Effector memory CD8-positive, alpha-beta T cell (primary cell): ENCODE data around the gene FAM193A.
"Not testable (repeated sequence)": the region's sequence is repeated elsewhere in the genome, so short reads cannot be mapped to it uniquely, and the experiment has no call there.

Experiments used
- ATAC-seq: fragments of 150-1000 bp; cut with Tn5 transposase; replicated peaks from 2 replicates; pipeline ENCODE4 v1.10.0; 2021; ENCODE audit warnings: mild to moderate bottlenecking, moderate library complexity
- DNase-seq, 3 experiments: peaks; one replicate each; pipeline ENCODE4 v3.0.0; 2021
- H3K27ac Mint-ChIP-seq, 2 donors: one replicate each; pipeline ENCODE4 v1.8.0; 2022; ENCODE audit warnings: mild to moderate bottlenecking in 2 of 2, mixed read lengths in 2 of 2, moderate library complexity in 2 of 2
- H3K27me3 Mint-ChIP-seq, 2 donors: one replicate each; pipeline ENCODE4 v1.8.0; 2022; ENCODE audit warnings: mixed read lengths in 2 of 2
- H3K36me3 Mint-ChIP-seq: one replicate; pipeline ENCODE4 v1.8.0; 2022; ENCODE audit warnings: mild to moderate bottlenecking, moderate library complexity, mixed read lengths; ENCODE audit not compliant: insufficient read depth
- H3K4me1 Mint-ChIP-seq, 2 donors: one replicate each; pipeline ENCODE4 v1.8.0; 2022; ENCODE audit warnings: low read depth in 2 of 2, mixed read lengths in 2 of 2
- H3K4me3 Mint-ChIP-seq, 2 donors: one replicate each; pipeline ENCODE4 v1.8.0; 2022; ENCODE audit warnings: mild to moderate bottlenecking in 2 of 2, mixed read lengths in 2 of 2, moderate library complexity in 2 of 2
- H3K9me3 Mint-ChIP-seq, 2 donors: one replicate each; pipeline ENCODE4 v1.8.0; 2022; ENCODE audit warnings: mixed read lengths in 2 of 2

FAM193A gene

DNA sequence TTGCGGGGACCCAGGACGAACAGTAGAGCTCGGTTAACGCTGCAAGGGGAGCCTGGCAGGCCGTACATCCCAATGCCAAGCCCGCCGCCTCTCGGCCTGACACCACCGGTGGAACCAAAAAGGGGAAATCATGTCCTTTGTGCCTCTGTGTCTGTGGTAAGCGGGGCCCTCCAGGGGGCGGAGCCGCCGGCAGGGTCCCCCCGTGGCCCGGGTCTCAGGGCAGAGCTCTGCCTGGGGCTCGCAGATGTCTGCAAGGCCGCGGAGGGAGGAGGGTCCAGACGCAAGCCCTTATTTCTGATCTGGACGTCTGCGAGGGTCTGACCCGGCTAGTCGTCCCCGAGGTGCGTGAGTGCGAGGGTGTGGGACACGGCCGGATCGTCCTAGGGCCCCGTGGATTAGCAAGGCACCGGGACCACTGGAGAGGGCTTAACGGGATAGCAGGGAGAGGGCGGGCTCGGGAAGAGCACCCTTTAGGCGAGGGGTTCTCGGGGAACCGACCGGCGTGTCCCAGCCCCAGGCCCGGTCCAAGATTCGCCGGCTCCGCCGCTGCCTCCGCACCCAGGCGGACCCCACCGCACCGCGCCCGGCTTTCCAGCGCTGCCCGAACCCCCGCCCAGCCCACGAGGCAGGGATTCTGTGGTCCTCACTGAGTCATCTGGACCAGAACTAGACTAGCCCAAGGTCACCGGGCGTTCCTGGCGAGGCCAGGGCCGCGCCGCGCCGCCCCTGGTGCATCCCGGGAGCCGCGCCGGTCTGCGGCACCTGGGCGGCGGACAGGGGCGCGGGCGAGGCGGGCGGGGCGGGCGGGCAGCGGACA lies 863 bp upstream of the FAM193A start:
- H3K9me3 Mint-ChIP-seq, result no peaks in the 10 kb centered on the region
- peak; percentile 22 to 38 (median 28) for DNase-seq
- no peaks in the 10 kb centered on the region for H3K27me3 Mint-ChIP-seq
- peak overlapping the region; percentile 77 to 86 for H3K27ac Mint-ChIP-seq
- peaks cover 27% of the 10 kb centered on the region for H3K36me3 Mint-ChIP-seq
- H3K4me1 Mint-ChIP-seq, result peaks cover 11 to 12% of the 10 kb centered on the region in 2 donors
- peak; percentile 11 for ATAC-seq
- H3K4me3 Mint-ChIP-seq, result peak overlapping the region; percentile 82 to 83

DNA sequence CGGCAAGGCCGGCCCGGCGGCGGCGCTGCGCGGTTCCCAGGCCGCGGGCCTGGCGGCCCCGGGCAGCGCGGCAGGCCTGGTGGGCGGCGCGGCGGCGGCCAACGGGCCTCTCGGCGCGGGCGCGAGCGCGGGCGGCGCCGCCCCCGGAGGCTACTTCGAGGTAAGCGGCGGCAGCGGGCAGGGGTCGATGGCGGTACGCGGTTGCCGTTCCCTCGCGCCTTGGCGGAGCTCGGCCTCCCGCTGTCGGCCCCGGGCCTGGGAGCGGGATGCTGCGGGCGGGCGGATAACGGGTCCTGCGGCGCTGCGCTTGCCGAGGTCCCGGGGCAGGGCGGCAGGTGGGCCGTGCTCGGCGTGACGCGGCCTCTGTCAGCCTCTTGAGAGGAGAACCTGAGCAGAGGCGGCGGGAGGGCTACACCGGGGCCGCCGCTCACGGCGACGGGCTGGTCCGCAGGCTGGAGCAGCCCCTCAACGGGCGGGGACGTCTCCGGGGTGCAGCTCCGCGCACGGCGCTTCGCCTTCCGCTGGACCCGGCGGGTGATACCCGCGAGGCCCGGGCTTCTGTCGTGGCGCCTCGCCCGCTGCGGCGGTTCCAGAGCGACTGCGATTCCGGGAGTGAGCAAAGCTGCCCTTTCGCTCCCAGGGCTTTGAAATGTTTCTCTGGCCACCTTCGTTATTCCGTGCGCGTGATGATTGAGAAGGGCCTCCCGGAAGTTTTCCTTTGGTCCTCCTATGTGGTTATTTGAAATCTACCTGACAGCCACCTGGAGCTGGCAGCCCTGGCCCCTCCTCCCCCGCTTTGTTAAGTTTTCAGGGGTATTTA lies 774 bp downstream of the FAM193A start:
- Mint-ChIP-seq H3K36me3 (peaks cover 30% of the 10 kb centered on the region), H3K27me3 (no peaks in the 10 kb centered on the region), H3K4me1 (peaks cover 12 to 18% of the 10 kb centered on the region in 2 donors), H3K27ac (peak overlapping the region; percentile 80 to 91), H3K9me3 (no peaks in the 10 kb centered on the region), H3K4me3 (peak overlapping the region; percentile 78 to 81)
- DNase-seq, result peak; percentile 43 to 52 (median 52)
- ATAC-seq, result peak; percentile 19

DNA sequence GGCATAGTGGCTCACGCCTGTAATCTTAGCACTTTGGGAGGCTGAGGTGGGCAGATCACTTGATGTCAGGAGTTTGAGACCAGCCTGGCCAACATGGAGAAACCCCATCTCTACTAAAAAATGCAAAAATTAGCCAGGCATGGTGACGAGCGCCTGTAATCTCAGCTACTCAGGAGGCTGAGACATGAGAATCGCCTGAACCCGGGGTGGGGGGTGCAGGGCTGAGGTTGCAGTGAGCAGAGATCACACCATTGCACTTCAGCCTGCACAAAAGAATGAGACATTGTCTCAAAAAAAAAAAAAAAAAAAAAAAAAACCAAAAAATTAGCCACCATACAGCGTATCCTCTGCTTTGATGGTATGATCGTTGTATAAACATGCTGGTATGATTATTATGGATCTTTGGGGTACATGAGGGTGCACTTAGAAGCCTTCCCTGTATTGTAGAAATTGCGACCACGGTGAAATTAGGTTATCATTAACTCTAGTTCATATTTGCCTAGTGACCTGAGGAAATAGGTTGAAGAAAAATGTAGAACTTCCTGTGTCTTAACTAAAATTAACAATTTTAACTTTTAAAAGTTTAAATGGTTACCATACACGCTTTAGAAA lies 7.2 kb downstream of the FAM193A start:
- H3K9me3 Mint-ChIP-seq, DNase-seq, H3K27ac Mint-ChIP-seq, H3K27me3 Mint-ChIP-seq, ATAC-seq, H3K4me3 Mint-ChIP-seq: not testable (repeated sequence)
- Mint-ChIP-seq H3K36me3 (peaks cover 19% of the 10 kb centered on the region), H3K4me1 (peaks cover 24 to 38% of the 10 kb centered on the region in 2 donors)

DNA sequence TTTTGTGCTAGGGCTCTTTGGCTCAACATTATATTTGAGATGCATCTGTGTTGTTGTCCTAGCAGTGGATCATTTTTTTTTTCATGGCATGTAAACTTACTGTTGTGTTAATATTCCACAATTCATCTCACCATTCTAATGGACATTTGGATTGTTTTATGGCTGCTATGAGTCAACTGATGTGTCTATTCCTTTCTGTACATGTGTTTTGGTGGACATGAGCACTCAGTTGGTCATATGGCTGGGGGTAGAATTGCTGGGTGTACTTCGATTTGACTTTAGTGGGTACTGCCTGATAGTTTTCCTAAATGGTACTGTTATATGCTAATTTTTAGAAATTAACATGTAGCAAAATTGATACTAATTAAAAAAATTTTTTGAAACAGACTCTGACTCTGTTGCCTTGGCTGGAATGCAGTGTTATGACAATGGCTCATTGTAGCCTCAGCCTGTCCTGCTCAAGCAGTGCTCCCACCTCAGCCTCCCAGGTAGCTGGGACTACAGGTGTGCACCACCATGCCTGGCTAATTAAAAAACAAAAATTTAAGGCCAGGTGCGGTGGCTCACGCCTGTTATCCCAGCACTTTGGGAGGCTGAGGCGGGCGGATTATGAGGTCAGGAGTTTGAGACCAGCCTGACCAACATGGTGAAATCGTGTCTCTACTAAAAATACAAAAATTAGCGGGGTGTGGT lies 9.0 kb downstream of the FAM193A start:
- Mint-ChIP-seq H3K9me3 (no peaks in the 10 kb centered on the region), H3K4me3 (no peak overlapping the region), H3K4me1 (peaks cover 21 to 38% of the 10 kb centered on the region in 2 donors), H3K27me3 (no peaks in the 10 kb centered on the region), H3K27ac (peak overlapping the region; percentile 67 to 86), H3K36me3 (peaks cover 11% of the 10 kb centered on the region)
- ATAC-seq (no peak), DNase-seq (no peak)

DNA sequence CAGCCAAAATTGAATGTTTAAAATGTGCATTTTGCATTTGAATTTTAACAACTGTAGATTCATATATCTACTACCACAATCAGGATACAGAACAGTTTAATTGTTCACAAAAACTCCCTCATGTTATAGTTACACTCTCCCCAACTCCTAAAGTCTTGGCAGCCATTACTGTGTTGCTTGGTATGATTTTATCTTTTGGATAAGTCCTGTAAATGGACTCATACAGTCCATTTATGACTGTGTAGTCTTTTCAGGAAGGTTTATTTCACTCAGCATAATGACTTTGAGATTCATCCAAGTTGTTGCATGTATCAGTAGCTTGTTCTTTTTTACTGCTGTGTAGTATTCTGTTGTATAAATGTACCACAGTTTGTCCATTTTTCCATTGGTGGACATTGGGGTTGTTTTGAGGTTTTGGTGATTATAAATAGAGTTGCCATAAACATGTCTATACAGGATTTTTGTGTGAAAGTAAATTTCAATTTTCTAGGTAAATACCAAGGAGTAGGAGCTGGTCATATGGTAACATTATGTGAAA lies 9.9 kb downstream of the FAM193A start:
- Mint-ChIP-seq H3K4me1 (peaks cover 22 to 39% of the 10 kb centered on the region in 2 donors), H3K9me3 (no peaks in the 10 kb centered on the region), H3K27ac (peak overlapping the region in 1 of 2 donors; percentile 86), H3K27me3 (no peaks in the 10 kb centered on the region), H3K4me3 (no peak overlapping the region), H3K36me3 (peaks cover 8% of the 10 kb centered on the region)
- no peak for DNase-seq
- ATAC-seq, result no peak

DNA sequence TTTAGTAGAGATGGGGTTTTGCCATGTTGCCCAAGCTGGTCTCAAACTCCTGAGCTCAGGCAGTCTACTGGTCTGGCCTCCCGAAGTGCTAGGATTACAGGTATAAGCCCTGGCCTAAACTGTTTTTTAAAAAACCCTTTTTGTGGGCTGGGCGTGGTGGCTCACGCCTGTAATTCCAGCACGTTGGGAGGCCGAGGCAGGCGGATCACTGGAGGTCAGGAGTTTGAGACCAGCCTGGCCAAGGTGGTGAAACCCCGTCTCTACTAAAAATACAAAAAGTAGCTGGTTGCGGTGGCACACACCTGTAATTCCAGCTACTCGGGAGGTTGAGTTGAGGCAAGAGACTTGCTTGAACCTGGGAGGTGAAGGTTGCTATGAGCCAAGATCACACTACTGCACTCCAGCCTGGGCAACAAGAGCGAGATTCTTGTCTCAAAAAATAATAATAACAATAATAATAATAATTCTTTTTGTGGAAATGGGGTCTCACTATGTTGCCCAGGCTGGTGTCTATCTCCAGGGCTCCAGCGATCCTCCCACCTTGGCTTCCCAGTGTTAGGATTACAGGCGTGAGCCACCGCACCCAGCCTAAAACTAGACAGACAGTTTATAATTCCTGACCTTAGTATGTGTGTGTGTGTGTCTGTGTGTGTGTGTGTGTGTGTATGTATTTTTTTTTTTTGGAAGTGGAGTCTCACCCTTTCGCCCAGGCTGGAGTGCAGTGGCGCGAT lies 10.7 kb downstream of the FAM193A start:
- not testable (repeated sequence) for ATAC-seq, H3K36me3 Mint-ChIP-seq, H3K4me3 Mint-ChIP-seq, H3K27me3 Mint-ChIP-seq, H3K9me3 Mint-ChIP-seq, DNase-seq
- Mint-ChIP-seq H3K27ac (peak overlapping the region in 1 of 2 donors; percentile 83), H3K4me1 (peaks cover 25 to 40% of the 10 kb centered on the region in 2 donors)

DNA sequence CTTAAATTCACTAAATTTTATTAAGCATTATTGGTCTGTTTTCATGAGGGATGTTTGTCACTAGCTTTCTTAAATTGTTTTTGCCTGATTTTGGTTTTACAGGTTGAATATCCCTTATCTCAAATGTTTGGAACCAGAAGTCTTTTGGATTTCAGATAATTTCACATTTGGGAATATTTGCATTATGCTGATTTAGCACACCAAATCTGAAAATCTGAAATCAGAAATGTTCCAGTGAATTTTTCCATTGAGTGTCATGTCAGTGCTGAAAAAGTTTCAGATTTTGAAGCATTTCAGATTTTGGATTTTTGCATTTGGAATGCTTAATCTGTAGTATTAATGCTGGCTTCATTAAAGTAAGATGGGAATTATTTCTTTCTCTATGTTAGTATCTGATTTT lies 14.7 kb downstream of the FAM193A start:
- Mint-ChIP-seq H3K27ac (peak overlapping the region in 1 of 2 donors; percentile 25), H3K36me3 (no peaks in the 10 kb centered on the region), H3K4me1 (peaks cover 33 to 43% of the 10 kb centered on the region in 2 donors), H3K4me3 (no peak overlapping the region), H3K27me3 (no peaks in the 10 kb centered on the region), H3K9me3 (no peaks in the 10 kb centered on the region)
- no peak for ATAC-seq
- DNase-seq, result no peak

DNA sequence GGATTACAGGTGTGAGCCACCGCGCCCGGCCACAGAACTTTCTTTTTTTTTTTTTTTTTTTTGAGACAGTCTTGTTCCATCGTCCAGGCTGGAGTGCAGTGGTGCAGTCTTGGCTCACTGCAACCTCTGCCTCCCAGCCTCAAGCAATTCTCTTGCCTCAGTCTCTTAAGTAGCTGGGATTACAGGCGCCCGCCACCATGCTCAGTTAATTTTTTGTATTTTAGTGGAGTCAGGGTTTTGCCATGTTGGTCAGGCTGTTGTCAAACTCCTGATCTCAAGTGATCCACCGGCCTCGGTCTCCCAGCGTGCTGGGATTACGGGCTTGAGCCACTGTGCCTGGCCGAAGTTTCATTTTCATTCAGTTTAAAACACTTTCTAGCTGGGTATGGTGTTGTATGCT lies 16.4 kb downstream of the FAM193A start:
- Mint-ChIP-seq H3K4me3 (no peak overlapping the region), H3K36me3 (no peaks in the 10 kb centered on the region), H3K27me3 (no peaks in the 10 kb centered on the region), H3K27ac (peak overlapping the region in 1 of 2 donors; percentile 62), H3K4me1 (peaks cover 36 to 37% of the 10 kb centered on the region in 2 donors), H3K9me3 (no peaks in the 10 kb centered on the region)
- no peak for ATAC-seq
- no peak for DNase-seq

DNA sequence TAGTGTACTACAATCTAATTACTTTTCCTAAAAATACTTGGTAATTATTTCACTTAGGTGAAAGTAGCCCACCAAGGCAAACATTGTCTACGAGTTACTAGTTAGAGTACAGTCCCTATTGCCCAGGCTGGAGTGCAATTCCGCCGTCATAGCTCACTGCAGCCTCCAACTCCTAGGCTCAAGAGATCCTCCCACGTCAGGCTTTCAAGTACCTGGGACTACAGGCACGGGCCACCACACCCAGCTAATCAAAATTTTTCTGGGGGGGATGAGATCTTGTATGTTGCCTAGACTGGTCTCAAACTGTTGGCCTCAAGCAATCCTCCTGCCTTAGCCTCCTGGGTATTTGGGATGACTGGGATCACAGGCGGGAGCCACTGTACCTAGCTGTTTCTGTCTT lies 21.9 kb downstream of the FAM193A start:
- no peaks in the 10 kb centered on the region for H3K9me3 Mint-ChIP-seq
- H3K27me3 Mint-ChIP-seq, result no peaks in the 10 kb centered on the region
- peaks cover 44 to 48% of the 10 kb centered on the region in 2 donors for H3K4me1 Mint-ChIP-seq
- ATAC-seq (no peak), DNase-seq (no peak)
- H3K36me3 Mint-ChIP-seq, result peaks cover 19% of the 10 kb centered on the region
- H3K27ac Mint-ChIP-seq, result peak overlapping the region; percentile 57 to 77
- no peak overlapping the region for H3K4me3 Mint-ChIP-seq

DNA sequence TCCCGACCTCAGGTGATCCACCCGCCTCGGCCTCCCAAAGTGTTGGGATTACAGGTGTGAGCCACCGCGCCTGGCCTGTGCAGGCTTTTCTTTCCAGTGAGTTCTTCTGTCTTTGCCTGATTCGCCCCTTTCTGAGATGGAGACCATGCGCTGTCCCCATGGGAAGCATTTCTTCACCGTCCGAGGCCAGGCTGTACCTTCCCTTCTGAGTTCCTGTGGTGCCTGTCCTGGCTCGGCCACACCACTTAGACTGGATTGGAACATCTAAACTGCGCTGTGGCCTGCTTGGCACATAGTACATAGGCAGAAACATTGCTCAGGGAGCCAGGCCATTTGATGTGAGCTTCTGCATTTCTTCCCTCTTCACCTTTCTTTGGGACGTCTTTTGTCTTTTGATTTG lies 23.7 kb downstream of the FAM193A start:
- DNase-seq (no peak), ATAC-seq (no peak)
- H3K27ac Mint-ChIP-seq, result no peak overlapping the region
- H3K9me3 Mint-ChIP-seq, result no peaks in the 10 kb centered on the region
- H3K36me3 Mint-ChIP-seq, result peaks cover 19% of the 10 kb centered on the region
- H3K27me3 Mint-ChIP-seq, result no peaks in the 10 kb centered on the region
- peaks cover 33 to 46% of the 10 kb centered on the region in 2 donors for H3K4me1 Mint-ChIP-seq
- peak overlapping the region in 1 of 2 donors; percentile 4 for H3K4me3 Mint-ChIP-seq

DNA sequence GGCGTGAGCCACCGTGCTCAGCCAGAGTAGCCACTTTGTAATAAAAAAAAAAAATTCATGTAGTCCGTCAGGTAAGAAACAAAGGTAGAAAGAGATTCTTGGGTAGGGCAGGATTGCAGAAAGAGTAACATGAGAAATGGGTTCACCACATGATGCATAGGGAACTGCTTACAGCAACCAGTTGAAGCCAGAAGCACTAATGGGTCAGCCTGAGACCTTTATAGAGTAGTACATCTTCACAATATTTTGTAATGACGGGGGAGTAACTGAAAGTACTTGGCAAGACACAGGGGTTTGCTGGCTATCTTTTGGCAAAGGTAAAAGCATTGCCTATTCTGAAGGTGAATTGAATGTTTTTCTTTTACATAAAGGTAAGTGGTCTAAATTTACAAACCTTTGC lies 29.1 kb downstream of the FAM193A start:
- Mint-ChIP-seq H3K9me3 (no peaks in the 10 kb centered on the region), H3K27ac (no peak overlapping the region), H3K27me3 (no peaks in the 10 kb centered on the region), H3K4me3 (no peak overlapping the region), H3K36me3 (peaks cover 27% of the 10 kb centered on the region), H3K4me1 (peaks cover 27 to 35% of the 10 kb centered on the region in 2 donors)
- DNase-seq, result no peak
- no peak for ATAC-seq

DNA sequence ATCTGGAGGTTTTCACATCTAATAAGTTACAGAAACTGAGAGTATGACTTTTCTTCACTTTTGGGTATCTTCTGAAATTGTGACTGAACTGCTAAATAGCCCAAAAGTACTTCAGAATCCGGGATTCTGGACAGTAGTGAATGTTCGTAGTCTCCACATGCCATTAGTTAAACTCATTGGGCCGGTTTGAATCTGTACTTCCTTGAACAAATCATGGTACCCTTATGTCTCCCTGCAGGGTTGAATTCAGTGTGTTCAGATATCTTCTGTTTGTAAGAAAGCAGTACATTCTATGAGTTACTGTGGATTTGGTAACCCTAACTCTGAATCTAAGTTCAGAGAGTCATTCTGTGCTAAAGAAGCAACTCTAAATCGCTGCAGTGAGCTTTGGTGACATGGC lies 33.6 kb downstream of the FAM193A start:
- no peak for ATAC-seq
- H3K27me3 Mint-ChIP-seq, result no peaks in the 10 kb centered on the region
- H3K36me3 Mint-ChIP-seq, result peaks cover 16% of the 10 kb centered on the region
- peaks cover 42 to 49% of the 10 kb centered on the region in 2 donors for H3K4me1 Mint-ChIP-seq
- H3K27ac Mint-ChIP-seq, result peak overlapping the region; percentile 89 to 92
- no peaks in the 10 kb centered on the region for H3K9me3 Mint-ChIP-seq
- DNase-seq, result no peak
- H3K4me3 Mint-ChIP-seq, result peak overlapping the region; percentile 56 to 65
